Measurements from ENCODE around the gene OPA1.

The OPA1 gene

DNA sequence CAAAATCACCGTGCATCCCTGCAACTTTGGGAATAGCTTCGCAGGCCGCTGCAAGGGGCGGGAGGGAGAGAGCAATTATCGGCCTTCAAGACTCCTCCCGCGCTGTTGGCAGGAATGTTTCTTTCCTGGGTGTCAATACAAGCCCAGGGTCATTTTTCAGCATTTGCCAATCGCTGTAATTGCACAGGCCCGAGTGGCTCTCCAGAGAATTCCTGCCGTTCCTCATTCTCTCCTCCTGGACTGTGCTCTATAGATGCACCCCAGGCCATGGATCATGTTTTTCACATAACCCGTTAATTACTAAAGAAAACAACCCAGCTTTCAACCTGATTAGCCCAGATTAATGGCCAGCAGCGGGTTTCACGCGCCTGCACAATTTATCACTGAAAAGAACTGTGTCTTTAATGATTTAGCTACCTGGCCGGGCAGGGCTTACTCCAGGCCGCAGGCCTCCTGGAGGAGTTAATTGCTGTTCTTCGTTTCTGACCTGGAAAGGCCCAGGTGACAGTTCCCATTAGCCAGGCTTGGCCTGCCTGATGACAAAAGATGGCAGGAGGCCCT, 144.3 kb downstream of the OPA1 start:
- DNase-seq (ENCODE audit: low spot score): no peak

GRCh38 chr3:193742628-193743027, 149.6 kb downstream of the OPA1 start:
- DNase-seq (ENCODE audit: low spot score): no peak

DNA sequence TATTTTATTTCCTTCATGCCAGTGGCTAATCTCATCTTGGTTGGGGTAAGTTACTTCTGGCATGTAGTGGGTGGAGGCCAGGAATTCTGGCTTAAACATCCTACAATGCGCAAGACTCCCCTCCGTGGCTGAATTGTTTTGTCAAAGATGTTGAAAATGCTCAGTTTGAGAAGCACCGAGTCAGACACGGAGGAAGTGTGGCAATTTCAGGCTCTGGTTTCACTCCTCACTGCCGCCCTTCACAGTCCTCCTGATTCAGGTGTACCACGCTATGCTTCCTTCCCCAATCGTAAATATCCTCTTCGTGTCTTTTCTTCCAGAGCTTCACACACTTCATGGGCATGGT, 150.7 kb downstream of the OPA1 start:
- DNase-seq (ENCODE audit: low spot score): no peak

- DNase-seq (ENCODE audit: low spot score): no peak
Observed at GRCh38 chr3:193744048-193744821, 151.2 kb downstream of the OPA1 start.

DNA sequence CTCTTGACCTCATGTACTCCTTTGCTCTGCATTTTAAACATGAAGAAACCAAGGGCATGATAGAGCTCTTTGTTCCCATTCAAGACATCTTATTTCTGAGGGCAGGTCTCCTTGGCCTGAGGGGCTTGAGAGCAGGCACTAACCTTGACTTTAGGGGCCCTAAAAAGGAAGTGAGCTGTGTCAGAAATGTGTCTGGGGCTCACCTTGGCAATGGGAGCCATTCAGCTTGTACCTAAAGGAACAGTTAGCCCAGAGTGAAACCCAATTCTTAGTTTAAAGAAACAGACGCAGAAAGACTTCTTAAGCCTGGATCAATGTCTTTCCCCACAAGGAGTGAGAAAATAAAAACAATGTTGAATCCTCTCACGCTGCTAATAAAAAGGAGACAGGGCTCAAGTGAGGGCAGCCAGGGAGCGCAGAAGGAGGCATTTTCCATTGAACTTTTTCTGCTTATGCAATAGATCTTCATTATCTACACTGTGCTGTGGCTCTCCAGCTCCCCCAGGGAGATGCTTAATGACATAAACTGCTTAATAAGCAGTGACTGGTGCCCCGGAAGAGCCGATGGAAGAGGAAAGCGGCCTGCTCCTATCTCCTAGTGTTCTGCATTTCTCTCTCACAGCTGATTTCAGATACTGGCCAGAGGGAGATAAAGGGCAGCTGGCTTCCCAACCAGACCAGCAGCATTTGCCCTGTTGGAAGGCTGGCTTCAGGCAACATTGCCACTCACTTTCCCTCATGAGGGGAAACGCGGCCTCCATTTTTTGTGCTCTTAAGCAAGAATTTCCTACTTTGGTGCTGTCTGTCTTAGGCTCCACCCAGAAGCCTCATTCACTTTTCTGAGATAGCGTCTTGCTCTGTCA, 152.0 kb downstream of the OPA1 start:
- DNase-seq (ENCODE audit: low spot score): no peak

DNA sequence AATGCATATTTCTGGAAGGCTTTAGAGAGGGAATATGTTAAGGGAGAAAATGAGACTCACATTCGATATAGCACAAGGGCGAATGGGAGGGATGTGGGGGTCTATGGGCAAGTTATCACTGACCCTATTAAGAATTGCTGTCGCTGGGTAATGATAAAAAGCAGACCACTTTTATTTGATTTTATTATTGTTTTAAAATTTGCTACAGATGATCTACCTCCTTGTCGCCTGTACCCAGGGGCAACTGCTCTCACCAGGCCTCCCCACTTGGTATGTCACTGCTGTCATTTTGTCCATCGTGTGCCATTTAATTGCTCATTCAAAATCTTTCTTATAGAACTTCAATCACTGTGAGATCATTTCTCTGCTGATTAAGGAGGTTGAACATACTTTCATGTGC, 153.8 kb downstream of the OPA1 start:
- DNase-seq (ENCODE audit: low spot score): no peak
